HCT116 (cell line): ENCODE data around the gene TTC23. TPM values are rescaled to one million over a fixed set of nuclear protein-coding genes. Genes with fewer than 3 reads are reported as not detected.

Experiments
- ATAC-seq: fragments of 200-7000 bp; cut with Tn5 transposase; 2 replicates; pipeline ENCODE4 v1.9.1; 2020; ENCODE audit warnings: mild to moderate bottlenecking, moderate library complexity
- BruUV-seq: library from RNA; stranded (reverse); fragments of 400-500 nt; replicated peaks from 2 replicates; lab custom pipeline; 2021; lab: Mats Ljungman, UMichigan
- CTCF ChIA-PET: fragments of 300-600 bp; sonication (Branson Sonifier 250); formaldehyde crosslinking; loops from one replicate; lab custom pipeline; 2021; ENCODE audit warnings: antibody characterized with exemption; lab: Charles Lee
- POLR2A ChIA-PET: fragments of 300-600, 350-600 bp; sonication (Branson Sonifier 250); formaldehyde crosslinking; loops from one replicate; lab custom pipeline; 2021; ENCODE audit warnings: antibody characterized with exemption; lab: Charles Lee
- RAD21 ChIA-PET, 2 experiments: fragments of 300-600 bp; sonication (Branson Sonifier 250); formaldehyde crosslinking; loops; one replicate each; lab custom pipeline; 2023; ENCODE audit warnings: low total read pairs in 2 of 2; ENCODE audit not compliant: uncharacterized antibody in 2 of 2, unreplicated experiment in 2 of 2, low non-redundant PET in 1 of 2; lab: Charles Lee
- DNase-seq: peaks from one replicate; pipeline ENCODE4 v3.0.0-alpha.2; 2010; ENCODE audit warnings: low read depth, low spot score
- H2AFZ ChIP-seq: fragments of 200-600 bp; shearing (Covaris generic), sonication (generic); 2 replicates; pipeline ENCODE4 v1.6.1; 2017; ENCODE audit warnings: low read depth, mixed run types, mixed read lengths, antibody characterized with exemption, low read length; ENCODE audit not compliant: poor library complexity, severe bottlenecking
- H3K27ac ChIP-seq: 2 replicates; pipeline ENCODE4 v1.5.1; 2012; ENCODE audit warnings: low read depth, low read length
- H3K27me3 ChIP-seq: fragments of 200-600 bp; sonication (generic); 2 replicates; pipeline ENCODE4 v1.6.1; 2016; ENCODE audit warnings: mixed run types, low read length, mixed read lengths; ENCODE audit not compliant: insufficient read depth
- H3K36me3 ChIP-seq, 2 experiments: fragments of 200-500 bp in 1 of 2; fragments of 200-600 bp in 1 of 2; sonication (Bioruptor generic) in 1 of 2; sonication (generic) in 1 of 2; 2 replicates each; pipeline versions ENCODE4 v1.5.1 to v1.6.1; 2014 to 2016; ENCODE audit warnings: low read length in 2 of 2, inconsistent platforms in 1 of 2, mixed read lengths in 1 of 2, mixed run types in 1 of 2; ENCODE audit not compliant: insufficient read depth in 2 of 2, control insufficient read depth in 1 of 2
- H3K4me1 ChIP-seq, 2 experiments: fragments of 200-600 bp in 1 of 2; sonication (generic) in 1 of 2; 2 replicates each; pipeline versions ENCODE4 v1.5.1 to v1.6.1; 2012 to 2017; ENCODE audit warnings: low read length in 2 of 2, inconsistent platforms in 1 of 2, mild to moderate bottlenecking in 1 of 2, mixed read lengths in 1 of 2, mixed run types in 1 of 2, moderate library complexity in 1 of 2; ENCODE audit not compliant: insufficient read depth in 2 of 2, control insufficient read depth in 1 of 2
- H3K4me2 ChIP-seq: fragments of 200-600 bp; sonication (generic); 2 replicates; pipeline ENCODE4 v1.6.1; 2017; ENCODE audit warnings: mixed run types, low read length, mixed read lengths
- H3K4me3 ChIP-seq, 2 experiments: fragments of 200-600 bp in 1 of 2; sonication (generic) in 1 of 2; replicated peaks in 1 of 2; 2 replicates each; pipeline ENCODE4 v1.5.1; 2011 to 2016; ENCODE audit warnings: low read length in 2 of 2, control low read depth in 1 of 2, low read depth in 1 of 2, mild to moderate bottlenecking in 1 of 2, mixed read lengths in 1 of 2, mixed run types in 1 of 2
- H3K79me2 ChIP-seq: fragments of 200-600 bp; sonication (generic); 2 replicates; pipeline ENCODE4 v1.6.1; 2017; ENCODE audit warnings: mild to moderate bottlenecking, mixed run types, low read length, moderate library complexity, mixed read lengths; ENCODE audit not compliant: insufficient read depth
- H3K9ac ChIP-seq: fragments of 200-600 bp; sonication (generic); 2 replicates; pipeline ENCODE4 v1.6.1; 2016; ENCODE audit warnings: low read length, mixed read lengths
- H3K9me2 ChIP-seq: fragments of 200-600 bp; sonication (generic), shearing (Covaris generic); 2 replicates; pipeline ENCODE4 v1.6.1; 2017; ENCODE audit warnings: mixed run types, mild to moderate bottlenecking, moderate library complexity; ENCODE audit not compliant: insufficient read depth
- H3K9me3 ChIP-seq, 2 experiments: fragments of 200-500 bp in 1 of 2; fragments of 200-600 bp in 1 of 2; sonication (Bioruptor generic) in 1 of 2; sonication (generic) in 1 of 2; 2 replicates each; pipeline ENCODE4 v1.6.1; 2014 to 2017; ENCODE audit warnings: low read length in 2 of 2, mixed read lengths in 2 of 2, inconsistent platforms in 1 of 2, low read depth in 1 of 2, mild to moderate bottlenecking in 1 of 2, mixed run types in 1 of 2, moderate library complexity in 1 of 2; ENCODE audit not compliant: control insufficient read depth in 1 of 2, insufficient read depth in 1 of 2
- H4K20me1 ChIP-seq: fragments of 200-600 bp; sonication (generic), shearing (Covaris generic); 2 replicates; pipeline ENCODE4 v1.6.1; 2017; ENCODE audit warnings: mixed run types, mild to moderate bottlenecking, moderate library complexity; ENCODE audit not compliant: insufficient read depth
- CBX3 ChIP-seq: IDR thresholded peaks from 2 replicates; pipeline ENCODE4 v1.6.1; 2012; ENCODE audit warnings: low read depth
- CTCF ChIP-seq, 3 experiments: fragments of 200-600 bp in 1 of 3; sonication (generic) in 1 of 3; IDR thresholded peaks in 2 of 3; conservative IDR thresholded peaks in 1 of 3; 2 replicates each; pipeline ENCODE4 v1.5.1; 2012 to 2017; ENCODE audit warnings: low read depth in 2 of 3, low read length in 2 of 3, antibody characterized with exemption in 1 of 3, borderline replicate concordance in 1 of 3, control low read depth in 1 of 3, mild to moderate bottlenecking in 1 of 3, mixed read lengths in 1 of 3, mixed run types in 1 of 3, moderate library complexity in 1 of 3; ENCODE audit not compliant: insufficient read depth in 1 of 3
- EGR1 ChIP-seq: IDR thresholded peaks from 2 replicates; pipeline ENCODE4 v1.6.1; 2012; ENCODE audit warnings: low read depth
- ELF1 ChIP-seq: IDR thresholded peaks from 2 replicates; pipeline ENCODE4 v1.6.1; 2012; ENCODE audit warnings: low read depth, borderline replicate concordance
- EZH2 ChIP-seq: fragments of 200-600 bp; sonication (generic); IDR thresholded peaks from 2 replicates; pipeline ENCODE4 v1.6.1; 2017; ENCODE audit warnings: antibody characterized with exemption, mixed run types
- EZH2phosphoT487 ChIP-seq: fragments of 200-600 bp; IDR thresholded peaks from 2 replicates; pipeline ENCODE4 v1.6.1; 2018; ENCODE audit warnings: antibody characterized with exemption, borderline replicate concordance
- FOSL1 ChIP-seq: IDR thresholded peaks from 2 replicates; pipeline ENCODE4 v1.6.1; 2012; ENCODE audit warnings: low read depth
- JUND ChIP-seq: IDR thresholded peaks from 2 replicates; pipeline ENCODE4 v1.6.1; 2012
- MAX ChIP-seq: IDR thresholded peaks from 2 replicates; pipeline ENCODE4 v1.6.1; 2012
- POLR2AphosphoS5 ChIP-seq: IDR thresholded peaks from 2 replicates; pipeline ENCODE4 v1.6.1; 2011; ENCODE audit warnings: mild to moderate bottlenecking, low read depth, low read length, moderate library complexity
- RAD21 ChIP-seq: IDR thresholded peaks from 2 replicates; pipeline ENCODE4 v1.6.1; 2012; ENCODE audit warnings: low read depth, mild to moderate bottlenecking
- SIN3A ChIP-seq: IDR thresholded peaks from 2 replicates; pipeline ENCODE4 v1.6.1; 2012; ENCODE audit warnings: low read depth
- TCF7L2 ChIP-seq: IDR thresholded peaks from 2 replicates; pipeline ENCODE4 v1.7.0; 2011; ENCODE audit warnings: borderline replicate concordance, inconsistent platforms; ENCODE audit not compliant: insufficient read depth, insufficient read length; ENCODE audit errors: extremely low read depth
- YY1 ChIP-seq: IDR thresholded peaks from 2 replicates; pipeline ENCODE4 v1.6.1; 2011; ENCODE audit warnings: low read length, low read depth, moderate library complexity, mild to moderate bottlenecking; ENCODE audit not compliant: insufficient replicate concordance; ENCODE audit errors: extremely low read depth
- intact Hi-C: fragments of 100-400 bp; cut with micrococcal nuclease; formaldehyde crosslinking; loops from 2 replicates; pipeline ENCODE4 v1.10.0; 2022
- total RNA-seq: library from RNA; stranded (reverse); gene quantifications from one replicate; pipeline ENCODE4 v1.2.1, GENCODE V29; 2021; ENCODE audit not compliant: unreplicated experiment

The TTC23 gene
- total RNA-seq, 1 experiment from 2014 or later = 10.2 TPM

- H3K27me3 ChIP-seq = no peaks in the 10 kb centered on the region
- H3K9me3 ChIP-seq = no peaks in the 10 kb centered on the region
- H3K4me2 ChIP-seq = no peak overlapping the region
- POLR2A ChIA-PET = no interaction called here
- H3K9ac ChIP-seq = no peak overlapping the region
- H3K36me3 ChIP-seq = 0 out of 4 replicates have a peak, but pooled peaks cover 0 to 2% of the 10 kb centered on the region in 2 experiments
- no peaks in the 10 kb centered on the region for H3K79me2 ChIP-seq
- H3K9me2 ChIP-seq = no peaks in the 10 kb centered on the region
- no TSS peak for BruUV-seq
- no peak overlapping the region for H3K4me3 ChIP-seq
- H2AFZ ChIP-seq = no peak overlapping the region
- intact Hi-C loops = no loop called here
- H3K4me1 ChIP-seq = no peaks in the 10 kb centered on the region
- H4K20me1 ChIP-seq = no peaks in the 10 kb centered on the region
- no peak overlapping the region for H3K27ac ChIP-seq
- CTCF ChIA-PET = no interaction called here
- no peak for DNase-seq
- no peak for ATAC-seq
- TF ChIP-seq SIN3A (no peak), TCF7L2 (no peak), FOSL1 (no peak), RAD21 (no peak), JUND (no peak), MAX (no peak), EZH2 (no peak), YY1 (no peak), EZH2phosphoT487 (no peak), CTCF (IDR thresholded peaks at IDR 0.05 in 2 of 3, conservative IDR thresholded peaks at IDR 0.05 in 1 of 3; ENCODE audit: borderline replicate concordance in 1 of 3, insufficient read depth in 1 of 3, low read depth in 2 of 3, low read length in 2 of 3) (no peak), POLR2AphosphoS5 (no peak), CBX3 (no peak), EGR1 (no peak), ELF1 (no peak)
- RAD21 ChIA-PET = no interaction called here
These were observed 76.4 kb downstream of the TTC23 start for GRCh38 chr15:99172989-99173388.
